Smooth muscle cell (in vitro differentiated cells): ENCODE data around the gene DCAF8. TPM values are rescaled to one million over a fixed set of nuclear protein-coding genes. Genes with fewer than 3 reads are reported as not detected.

Source experiments
- DNase-seq: peaks from one replicate; lab custom pipeline; 2025; ENCODE audit not compliant: unreplicated experiment; lab: John Stamatoyannopoulos, UW
- H2AFZ ChIP-seq: fragments of 200-600 bp; sonication (generic); 2 replicates; pipeline ENCODE4 v1.6.0; 2016; ENCODE audit warnings: antibody characterized with exemption, low read depth, mild to moderate bottlenecking
- H3F3A ChIP-seq: fragments of 200-600 bp; sonication (generic); 2 replicates; pipeline ENCODE4 v1.6.0; 2017; ENCODE audit warnings: antibody characterized with exemption, low read depth
- H3K27ac ChIP-seq: fragments of 200-600 bp; sonication (generic); 2 replicates; pipeline ENCODE4 v1.5.1; 2016; ENCODE audit warnings: low read depth, mild to moderate bottlenecking
- H3K27me3 ChIP-seq: fragments of 200-600 bp; sonication (generic); 2 replicates; pipeline ENCODE4 v1.6.1; 2016; ENCODE audit warnings: low read depth, mild to moderate bottlenecking
- H3K36me3 ChIP-seq: fragments of 200-600 bp; sonication (generic); 2 replicates; pipeline ENCODE4 v1.5.1; 2016; ENCODE audit warnings: low read depth
- H3K4me1 ChIP-seq: fragments of 200-600 bp; sonication (generic); 2 replicates; pipeline ENCODE4 v1.5.1; 2016; ENCODE audit warnings: low read depth
- H3K4me2 ChIP-seq: fragments of 200-600 bp; sonication (generic); 2 replicates; pipeline ENCODE4 v1.6.0; 2016; ENCODE audit warnings: mild to moderate bottlenecking
- H3K4me3 ChIP-seq: fragments of 200-600 bp; sonication (generic); 2 replicates; pipeline ENCODE4 v1.5.1; 2016; ENCODE audit warnings: mild to moderate bottlenecking
- H3K79me2 ChIP-seq: fragments of 200-600 bp; sonication (generic); 2 replicates; pipeline ENCODE4 v1.6.0; 2016; ENCODE audit warnings: low read depth, mild to moderate bottlenecking
- H3K9ac ChIP-seq: fragments of 200-600 bp; sonication (generic); 2 replicates; pipeline ENCODE4 v1.6.0; 2016; ENCODE audit warnings: low read depth
- H3K9me3 ChIP-seq: fragments of 200-600 bp; sonication (generic); replicated peaks from 2 replicates; pipeline ENCODE4 v1.5.1; 2016; ENCODE audit warnings: low read depth
- H4K20me1 ChIP-seq: fragments of 200-600 bp; sonication (generic); 2 replicates; pipeline ENCODE4 v1.6.0; 2016; ENCODE audit warnings: low read depth
- WGBS: methylation state at CpG from one replicate; pipeline ENCODE4 v1.1.7; 2016; ENCODE audit warnings: low lambda C conversion rate; 5-methylcytosine and 5-hydroxymethylcytosine counted together
- polyA plus RNA-seq: library from polyadenylated mRNA; unstranded; fragments of >200 nt; fragmentation: Nextera tagmentation; extraction: Ambion mirVana; gene quantifications from 2 replicates; pipeline ENCODE4 v1.2.1, GENCODE V29; 2016
- total RNA-seq: library from RNA; depleted of rRNA; stranded (reverse); fragments of >200 nt; gene quantifications from 2 replicates; pipeline ENCODE4 v1.2.3, GENCODE V29; 2014
- TF ChIP-seq, protein P1 (sequence below): fragments of 200-600 bp; sonication (generic); IDR thresholded peaks from 2 replicates; pipeline ENCODE4 v1.5.1; 2017; ENCODE audit warnings: borderline replicate concordance, mild to moderate bottlenecking, antibody characterized with exemption; ENCODE audit not compliant: insufficient read depth, poor library complexity, severe bottlenecking

The DCAF8 gene
- 56.7 and 63.6 TPM in 2 replicates for total RNA-seq
- polyA plus RNA-seq, result 79.9 and 92.6 TPM in 2 replicates

DNA sequence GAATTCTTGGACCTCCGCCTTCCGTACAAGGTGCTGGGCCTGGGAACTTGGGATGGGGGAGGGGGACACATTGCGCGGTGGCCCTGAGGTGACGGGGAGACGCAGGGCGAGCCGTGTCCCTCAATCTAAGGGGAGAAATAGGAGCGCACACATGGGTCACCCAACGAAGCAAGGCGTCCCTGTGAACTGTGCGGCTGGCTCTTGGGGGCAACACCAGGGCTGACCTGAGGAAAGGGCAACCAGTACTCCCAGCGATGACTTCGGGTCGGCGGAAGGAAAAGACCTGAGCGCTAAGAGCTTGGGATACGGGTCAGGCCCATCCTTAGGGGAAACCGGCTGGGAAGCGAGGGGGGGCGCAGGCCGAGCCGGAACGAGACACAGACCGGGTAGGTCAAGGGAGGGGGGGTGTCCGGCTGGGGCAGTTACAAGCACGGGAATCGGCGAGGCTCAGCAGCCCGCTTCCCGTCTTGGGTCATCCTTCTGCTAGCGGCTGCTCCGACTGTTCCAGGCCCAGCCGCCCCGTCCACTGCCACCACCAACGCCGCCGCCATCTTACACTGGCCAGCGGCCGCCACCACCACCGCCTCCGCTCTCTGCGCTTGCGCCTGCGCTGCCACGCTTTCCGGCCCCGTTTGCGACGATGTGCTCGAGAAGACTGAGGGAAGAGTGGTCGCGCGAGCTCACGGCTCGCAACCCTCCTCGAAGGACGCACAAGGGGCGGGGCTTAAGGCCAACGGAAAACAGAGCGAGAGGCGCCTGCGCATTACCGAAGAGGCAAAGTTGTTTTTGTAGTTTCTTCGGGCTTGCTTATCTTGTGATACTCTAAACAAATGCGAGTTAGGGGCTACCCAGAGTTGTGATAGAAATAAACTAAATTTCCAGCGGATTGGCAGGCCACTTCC, at the start of gene DCAF8:
TSS of gene DCAF8 (minus strand) at position 657 of the 902 bp plus-strand sequence. CDS start 18,541 bp downstream, outside the sequence.
- Histone ChIP-seq H3K9me3 (no peaks in the 10 kb centered on the region), H2AFZ (peak within 1 kb of the TSS; percentile 94), H3K9ac (peak within 1 kb of the TSS; percentile 99), H3K27ac (peak within 1 kb of the TSS; percentile 100), H4K20me1 (peaks cover 39% of the 10 kb centered on the region), H3K4me1 (peaks cover 26% of the 10 kb centered on the region), H3K4me3 (peak within 1 kb of the TSS; percentile 74), H3F3A (peaks cover 23% of the 10 kb centered on the region), H3K36me3 (no peaks in the 10 kb centered on the region), H3K79me2 (peaks cover 34% of the 10 kb centered on the region), H3K27me3 (no peaks in the 10 kb centered on the region), H3K4me2 (peak within 1 kb of the TSS; percentile 93)
- TF ChIP-seq, protein P1, sequence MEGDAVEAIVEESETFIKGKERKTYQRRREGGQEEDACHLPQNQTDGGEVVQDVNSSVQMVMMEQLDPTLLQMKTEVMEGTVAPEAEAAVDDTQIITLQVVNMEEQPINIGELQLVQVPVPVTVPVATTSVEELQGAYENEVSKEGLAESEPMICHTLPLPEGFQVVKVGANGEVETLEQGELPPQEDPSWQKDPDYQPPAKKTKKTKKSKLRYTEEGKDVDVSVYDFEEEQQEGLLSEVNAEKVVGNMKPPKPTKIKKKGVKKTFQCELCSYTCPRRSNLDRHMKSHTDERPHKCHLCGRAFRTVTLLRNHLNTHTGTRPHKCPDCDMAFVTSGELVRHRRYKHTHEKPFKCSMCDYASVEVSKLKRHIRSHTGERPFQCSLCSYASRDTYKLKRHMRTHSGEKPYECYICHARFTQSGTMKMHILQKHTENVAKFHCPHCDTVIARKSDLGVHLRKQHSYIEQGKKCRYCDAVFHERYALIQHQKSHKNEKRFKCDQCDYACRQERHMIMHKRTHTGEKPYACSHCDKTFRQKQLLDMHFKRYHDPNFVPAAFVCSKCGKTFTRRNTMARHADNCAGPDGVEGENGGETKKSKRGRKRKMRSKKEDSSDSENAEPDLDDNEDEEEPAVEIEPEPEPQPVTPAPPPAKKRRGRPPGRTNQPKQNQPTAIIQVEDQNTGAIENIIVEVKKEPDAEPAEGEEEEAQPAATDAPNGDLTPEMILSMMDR, result no peak
- DNase-seq, result peak; percentile 90
- under 1% methylated on average over 66 of the region's 67 CpGs for WGBS

DNA sequence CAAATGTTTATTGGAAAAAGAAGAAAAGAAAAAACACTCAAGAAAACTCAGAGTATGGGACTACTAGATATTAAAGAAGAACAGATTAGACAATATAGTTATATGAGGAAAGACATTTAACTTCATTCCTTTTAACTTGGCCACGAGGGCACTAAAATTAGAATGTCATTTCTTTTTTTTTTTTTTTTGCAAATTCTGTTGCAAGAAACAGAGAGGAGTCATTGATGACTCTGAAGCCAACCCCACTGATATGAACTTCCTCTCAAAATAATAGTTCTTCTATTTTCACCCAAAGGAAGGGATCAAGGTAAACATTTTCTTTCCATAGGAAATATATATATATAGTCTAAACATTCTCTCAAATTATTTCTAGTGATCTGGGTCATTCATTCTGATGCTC, 47.2 kb upstream of the DCAF8 start:
- Histone ChIP-seq H4K20me1 (peaks cover 87% of the 10 kb centered on the region), H3K4me3 (no peak overlapping the region)

DNA sequence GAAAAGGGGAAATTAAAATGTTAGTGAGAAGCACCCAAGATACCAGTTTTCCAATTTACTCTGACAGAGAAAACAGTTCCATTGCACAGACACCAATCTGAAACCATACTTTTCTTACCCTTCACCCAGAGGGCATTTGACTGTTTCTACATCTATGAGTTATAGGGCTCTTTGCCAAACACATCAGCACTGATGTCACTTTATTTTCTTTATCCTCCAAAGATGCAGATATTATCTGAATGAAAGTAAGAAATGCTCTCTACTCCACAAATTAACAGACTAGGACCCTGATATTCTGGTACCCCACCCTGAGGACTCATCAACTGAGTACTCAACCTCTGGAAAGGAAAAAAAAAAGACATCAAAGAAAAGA, 46.8 kb upstream of the DCAF8 start:
- H3K9ac ChIP-seq, result no peak overlapping the region
- H4K20me1 ChIP-seq, result peaks cover 87% of the 10 kb centered on the region
- TF ChIP-seq, protein P1, result no peak
- DNase-seq, result no peak
- H3K79me2 ChIP-seq, result peaks cover 53% of the 10 kb centered on the region
- H3F3A ChIP-seq, result no peaks in the 10 kb centered on the region
- H3K36me3 ChIP-seq, result peaks cover 45% of the 10 kb centered on the region
- H2AFZ ChIP-seq, result no peak overlapping the region
- no peak overlapping the region for H3K27ac ChIP-seq
- H3K9me3 ChIP-seq, result no peaks in the 10 kb centered on the region
- no peak overlapping the region for H3K4me3 ChIP-seq
- no peak overlapping the region for H3K4me2 ChIP-seq
- no peaks in the 10 kb centered on the region for H3K27me3 ChIP-seq
- H3K4me1 ChIP-seq, result peaks cover 3% of the 10 kb centered on the region

More for the DNA sequence above, 47.2 kb upstream of the DCAF8 start:
- Histone ChIP-seq H3K36me3 (peaks cover 49% of the 10 kb centered on the region), H3K27ac (no peak overlapping the region), H2AFZ (no peak overlapping the region), H3K9ac (no peak overlapping the region), H3K9me3 (no peaks in the 10 kb centered on the region), H3K79me2 (peaks cover 56% of the 10 kb centered on the region), H3F3A (no peaks in the 10 kb centered on the region), H3K4me2 (no peak overlapping the region), H3K27me3 (no peaks in the 10 kb centered on the region), H3K4me1 (peaks cover 3% of the 10 kb centered on the region)
- TF ChIP-seq, protein P1, result no peak
- WGBS, result 96% methylated on average over 1 of the region's 1 CpG
- DNase-seq, result no peak
